ENCODE measurements around the gene DNAH7.

DNA sequence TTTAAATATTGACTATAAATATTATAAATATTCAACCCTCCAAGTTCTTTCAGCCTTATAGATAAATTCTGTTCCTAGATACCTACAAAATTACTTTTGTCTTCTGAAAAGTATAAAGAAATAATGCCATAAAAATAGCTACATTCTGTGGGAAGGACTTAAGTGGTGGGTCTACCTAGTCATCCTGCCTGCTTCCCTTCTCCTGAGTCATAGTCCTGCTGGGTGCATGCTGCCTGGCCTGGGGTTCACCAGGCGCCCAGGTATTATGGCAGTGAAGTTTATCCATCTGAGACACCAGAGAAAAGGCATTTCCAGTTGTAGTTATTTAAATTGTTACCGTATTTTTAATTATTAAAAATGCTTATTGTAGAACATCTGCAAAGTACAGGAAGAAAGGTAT, 244.2 kb downstream of the DNAH7 start:
- no peak for TF ChIP-seq EZH2 (IDR thresholded peaks at IDR 0.05; ENCODE audit: borderline replicate concordance, control insufficient read depth, low read depth, low read length)
- TF ChIP-seq JUNB (IDR thresholded peaks at IDR 0.05), result no peak
- TF ChIP-seq YY1 (IDR thresholded peaks at IDR 0.05; ENCODE audit: low read depth, low read length), result no peak
- no peak for TF ChIP-seq ZNF24 (IDR thresholded peaks at IDR 0.05)
- TF ChIP-seq POLR2AphosphoS2 (IDR thresholded peaks at IDR 0.05; ENCODE audit: low read depth, low read length), result no peak
- TF ChIP-seq EGR1 (IDR thresholded peaks at IDR 0.05; ENCODE audit: borderline replicate concordance in 1 of 2, low read depth in 2 of 2, low read length in 2 of 2), result no peak
- TF ChIP-seq POLR2AphosphoS5 (IDR thresholded peaks at IDR 0.05; ENCODE audit: low read length), result no peak
- TF ChIP-seq POLR2A (IDR thresholded peaks at IDR 0.05; ENCODE audit: low read depth, low read length), result no peak
- no peak for TF ChIP-seq CTCF (IDR thresholded peaks at IDR 0.05 in 2 of 3, conservative IDR thresholded peaks at IDR 0.05 in 1 of 3; ENCODE audit: control insufficient read depth in 2 of 3, extremely low read depth in 1 of 3, insufficient read depth in 1 of 3, low read depth in 3 of 3, low read length in 3 of 3)
- TF ChIP-seq ZNF274 (IDR thresholded peaks at IDR 0.05; ENCODE audit: insufficient read depth, insufficient read length), result no peak
- no peak for TF ChIP-seq NR2C2 (IDR thresholded peaks at IDR 0.05; ENCODE audit: borderline replicate concordance, control insufficient read depth, insufficient read length, low read depth)
- no peak for TF ChIP-seq MXI1 (IDR thresholded peaks at IDR 0.05; ENCODE audit: low read depth, low read length)
- TF ChIP-seq RAD21 (IDR thresholded peaks at IDR 0.05; ENCODE audit: insufficient read depth, low read depth, low read length), result no peak
- TF ChIP-seq GABPA (IDR thresholded peaks at IDR 0.05; ENCODE audit: low read depth), result no peak
